ENCODE results near the gene PDE6D.

Gene PDE6D

DNA sequence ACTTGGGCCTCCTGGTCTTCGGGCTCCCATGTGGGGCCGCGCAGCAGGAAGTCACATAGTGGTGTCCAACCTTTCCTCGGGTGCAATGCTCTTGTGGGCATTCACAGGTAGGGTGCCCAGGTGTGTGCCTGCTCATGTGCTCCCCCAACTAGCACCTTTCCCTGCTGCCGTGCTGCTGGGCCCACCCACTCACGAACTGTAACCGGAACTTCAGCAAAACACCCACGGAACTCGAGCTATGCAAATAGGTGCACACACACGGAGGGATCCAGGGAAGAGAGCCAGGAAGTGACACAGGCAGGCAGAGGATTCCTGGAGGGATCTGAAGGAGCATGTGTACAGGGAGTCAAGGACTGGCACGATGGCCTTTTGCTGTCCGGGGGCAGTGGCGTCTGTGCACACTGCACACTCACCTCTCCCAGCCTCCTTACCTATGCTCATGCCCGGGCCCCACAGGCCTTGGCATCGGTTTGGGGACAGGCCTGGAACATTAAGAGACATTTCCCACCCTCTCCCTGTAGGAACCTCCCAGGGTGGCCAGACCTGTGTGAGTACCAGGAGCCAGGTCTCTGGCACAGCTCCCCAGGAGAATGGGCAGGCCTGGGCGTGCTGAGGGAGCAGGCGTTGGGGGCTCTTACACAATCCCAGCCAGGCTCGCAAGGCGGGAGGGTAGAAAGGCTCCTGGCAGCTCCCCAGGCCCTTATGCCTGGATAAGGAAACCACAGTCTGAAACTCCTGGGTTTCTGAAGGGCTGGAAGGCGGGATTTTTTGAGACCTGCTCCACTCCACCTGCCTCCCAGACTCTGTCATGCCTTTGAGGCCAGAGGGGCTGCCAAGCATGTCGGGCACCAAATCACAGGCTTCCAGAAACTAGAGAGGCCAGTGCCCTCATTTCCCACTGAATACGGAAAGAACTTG lies 79.4 kb downstream of the PDE6D start:
- in situ Hi-C loops (cut with HindIII; ENCODE audit: low pct_unique_long_range_greater_than_20kb, low sequenced_read_pairs), result no loop called here
- peak in 1 of 2 experiments; percentile 65 for DNase-seq (ENCODE audit: low read depth in 1 of 2, low spot score in 1 of 2)
- no peak for TF ChIP-seq JUND (IDR thresholded peaks at IDR 0.05; ENCODE audit: low read depth)

DNA sequence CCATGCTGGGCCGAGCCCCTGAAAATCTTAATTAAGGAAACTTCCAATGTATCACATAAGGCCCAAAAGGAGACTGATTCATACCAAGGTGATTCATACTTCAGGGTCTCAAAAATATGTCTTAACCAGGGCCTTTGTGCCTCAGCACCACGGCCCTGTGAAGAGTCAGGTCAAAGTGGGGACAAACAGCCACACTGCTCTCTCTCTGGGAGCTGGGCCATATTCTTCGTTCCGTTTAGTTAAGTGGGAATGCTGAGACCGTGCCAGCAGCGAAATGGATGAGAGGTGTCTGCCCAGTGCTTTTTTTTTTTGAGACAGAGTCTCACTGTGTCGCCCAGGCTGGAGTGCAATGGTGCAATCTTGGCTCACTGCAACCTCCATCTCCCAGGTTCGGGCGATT lies 82.1 kb downstream of the PDE6D start:
- in situ Hi-C loops (cut with HindIII; ENCODE audit: low pct_unique_long_range_greater_than_20kb, low sequenced_read_pairs), result no loop called here
- no peak for DNase-seq (ENCODE audit: low read depth in 1 of 2, low spot score in 1 of 2)
- TF ChIP-seq JUND (IDR thresholded peaks at IDR 0.05; ENCODE audit: low read depth), result no peak

DNA sequence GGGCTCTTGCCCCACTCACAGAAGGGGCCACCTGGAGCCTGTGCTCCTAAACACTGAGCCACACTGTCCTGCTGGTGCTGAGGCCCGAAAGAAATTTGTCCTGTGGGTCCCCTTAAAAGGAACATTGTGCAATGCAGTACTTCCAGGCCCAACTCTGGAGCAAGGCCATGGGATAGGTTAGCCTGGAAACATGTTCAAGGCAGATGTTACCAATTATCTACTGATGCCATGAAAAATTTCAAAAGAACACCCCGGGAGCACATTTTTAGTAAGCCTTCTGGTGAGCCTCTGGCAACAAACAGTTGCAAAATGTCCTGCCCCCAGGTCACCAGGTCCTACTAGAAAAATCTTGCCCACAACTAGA lies 85.1 kb downstream of the PDE6D start:
- in situ Hi-C loops (cut with HindIII; ENCODE audit: low pct_unique_long_range_greater_than_20kb, low sequenced_read_pairs), result no loop called here
- TF ChIP-seq JUND (IDR thresholded peaks at IDR 0.05; ENCODE audit: low read depth), result no peak
- DNase-seq (ENCODE audit: low read depth in 1 of 2, low spot score in 1 of 2), result no peak

DNA sequence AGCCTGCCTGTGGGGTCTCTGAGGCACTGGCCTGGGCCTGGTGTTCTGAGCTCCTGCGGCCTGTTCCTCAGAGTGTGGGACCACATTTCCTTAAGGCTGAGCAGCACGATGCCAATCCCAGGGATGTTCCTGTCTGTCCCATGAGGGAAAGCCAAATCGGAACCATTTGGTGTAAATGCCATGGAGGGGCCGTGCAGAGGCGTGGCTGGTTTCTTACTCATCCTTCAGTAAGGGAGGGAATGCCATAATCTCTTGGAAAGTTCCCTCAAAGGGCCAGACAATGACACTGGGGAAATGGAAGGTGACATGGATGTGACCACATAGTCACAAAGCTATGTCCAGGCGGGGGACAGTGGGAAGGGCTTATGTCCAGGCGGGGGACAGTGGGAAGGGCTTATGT lies 87.1 kb downstream of the PDE6D start:
- DNase-seq (ENCODE audit: low read depth in 1 of 2, low spot score in 1 of 2), result no peak
- in situ Hi-C loops (cut with HindIII; ENCODE audit: low pct_unique_long_range_greater_than_20kb, low sequenced_read_pairs), result no loop called here
- TF ChIP-seq JUND (IDR thresholded peaks at IDR 0.05; ENCODE audit: low read depth), result no peak

DNA sequence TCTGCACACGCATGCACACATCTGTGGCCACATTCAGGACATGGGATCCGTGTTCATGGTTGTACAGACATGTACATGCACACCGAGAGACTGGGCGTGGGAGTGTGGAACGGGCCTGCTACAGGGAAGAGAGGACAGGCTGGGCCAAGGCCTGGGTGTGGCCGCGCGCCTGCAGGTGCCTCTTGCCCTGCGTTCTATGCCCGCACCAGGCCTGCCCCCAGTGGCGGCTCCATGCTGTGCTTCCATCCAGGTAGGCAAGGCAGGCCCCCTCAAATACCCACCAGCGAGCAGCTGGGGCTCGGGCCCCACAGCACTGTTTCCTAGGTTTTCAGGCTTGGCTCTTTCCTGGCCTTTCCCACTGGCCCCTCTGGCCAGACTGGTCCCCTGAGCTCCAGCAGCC lies 88.2 kb downstream of the PDE6D start:
- DNase-seq (ENCODE audit: low read depth in 1 of 2, low spot score in 1 of 2), result no peak
- in situ Hi-C loops (cut with HindIII; ENCODE audit: low pct_unique_long_range_greater_than_20kb, low sequenced_read_pairs), result no loop called here
- TF ChIP-seq JUND (IDR thresholded peaks at IDR 0.05; ENCODE audit: low read depth), result no peak

DNA sequence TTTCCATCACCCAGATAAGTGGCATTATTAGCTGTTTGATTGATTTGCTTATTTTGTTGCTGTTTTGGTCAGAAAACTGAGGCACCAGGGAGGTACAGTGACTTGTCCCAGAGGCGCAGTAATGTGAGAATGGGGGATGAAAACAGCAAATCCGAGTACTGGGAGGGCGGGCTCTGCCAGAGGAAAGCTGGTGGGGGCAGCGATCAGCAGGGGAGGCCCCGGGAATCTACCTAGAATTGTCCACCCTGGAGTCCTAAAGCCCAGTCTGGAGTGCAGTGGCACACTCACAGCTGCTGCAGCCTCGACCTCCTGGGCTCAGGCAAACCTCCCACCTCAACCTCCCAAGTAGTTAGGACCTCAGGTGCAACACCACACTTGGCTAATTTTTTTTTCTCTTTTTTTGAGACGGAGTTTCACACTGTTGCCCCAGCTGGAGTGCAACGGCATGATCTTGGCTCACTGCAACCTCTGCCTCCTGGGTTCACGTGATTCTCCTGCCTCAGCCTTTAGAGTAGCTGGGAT lies 89.8 kb downstream of the PDE6D start:
- DNase-seq (ENCODE audit: low read depth in 1 of 2, low spot score in 1 of 2), result no peak
- in situ Hi-C loops (cut with HindIII; ENCODE audit: low pct_unique_long_range_greater_than_20kb, low sequenced_read_pairs), result no loop called here
- no peak for TF ChIP-seq JUND (IDR thresholded peaks at IDR 0.05; ENCODE audit: low read depth)

DNA sequence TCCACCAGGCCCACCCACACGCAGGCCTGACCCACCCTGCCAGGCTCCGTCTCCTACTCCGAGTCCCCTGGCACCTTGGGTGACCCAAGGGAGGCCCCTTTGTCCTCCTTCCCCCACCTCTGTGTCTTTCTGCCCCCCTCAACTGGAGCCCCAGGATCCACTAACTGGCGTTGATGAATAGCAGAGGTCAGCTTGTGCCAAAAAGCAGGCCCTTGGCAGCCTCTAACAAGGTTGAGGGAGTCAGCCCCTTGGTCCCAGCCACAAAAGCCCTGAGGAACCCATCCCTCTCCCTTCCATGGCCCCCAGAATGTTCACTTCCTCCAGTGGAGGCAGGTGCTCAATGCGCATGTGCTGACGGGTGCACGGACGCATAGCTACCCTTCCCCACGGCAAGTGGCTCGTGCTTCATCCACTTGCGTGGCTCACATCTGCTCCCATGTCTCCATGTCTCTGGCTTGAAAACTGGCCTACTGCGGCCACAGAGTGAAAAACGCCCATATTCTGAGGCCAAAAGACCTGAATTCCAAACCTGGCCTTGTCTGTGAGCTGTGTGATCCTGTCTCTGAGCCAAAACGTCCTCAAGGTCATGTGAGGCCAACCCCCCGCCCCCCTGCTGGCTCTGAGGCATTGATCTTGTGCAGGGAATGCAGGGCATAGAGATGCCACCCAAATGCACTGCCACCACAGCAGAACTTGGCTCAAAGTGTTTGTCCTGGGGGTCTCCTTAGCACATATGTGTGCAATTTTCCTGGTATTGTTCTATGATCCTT lies 91.8 kb downstream of the PDE6D start:
- no peak for DNase-seq (ENCODE audit: low read depth in 1 of 2, low spot score in 1 of 2)
- in situ Hi-C loops (cut with HindIII; ENCODE audit: low pct_unique_long_range_greater_than_20kb, low sequenced_read_pairs), result no loop called here
- no peak for TF ChIP-seq JUND (IDR thresholded peaks at IDR 0.05; ENCODE audit: low read depth)

DNA sequence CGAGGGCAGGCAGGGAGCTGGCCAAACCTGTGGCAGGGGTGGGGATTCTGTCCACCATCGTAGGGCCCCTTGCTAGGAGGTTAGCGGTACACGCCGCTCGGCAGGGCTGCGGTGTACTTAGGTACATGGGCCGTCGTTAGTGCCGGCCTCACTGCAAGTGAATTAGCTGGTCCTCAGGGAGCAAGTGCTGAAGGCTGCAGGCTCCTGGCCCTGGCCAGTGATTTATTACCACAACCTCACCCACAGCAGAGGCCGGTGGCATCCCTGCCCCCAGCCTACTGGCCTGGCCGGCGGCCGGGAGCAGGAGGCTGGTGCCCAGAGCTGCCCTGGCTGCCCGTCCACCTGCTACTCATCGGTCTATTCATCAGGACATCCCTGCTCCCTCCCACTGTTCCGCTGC lies 92.4 kb downstream of the PDE6D start:
- no peak for TF ChIP-seq JUND (IDR thresholded peaks at IDR 0.05; ENCODE audit: low read depth)
- DNase-seq (ENCODE audit: low read depth in 1 of 2, low spot score in 1 of 2), result no peak
- in situ Hi-C loops (cut with HindIII; ENCODE audit: low pct_unique_long_range_greater_than_20kb, low sequenced_read_pairs), result no loop called here

DNA sequence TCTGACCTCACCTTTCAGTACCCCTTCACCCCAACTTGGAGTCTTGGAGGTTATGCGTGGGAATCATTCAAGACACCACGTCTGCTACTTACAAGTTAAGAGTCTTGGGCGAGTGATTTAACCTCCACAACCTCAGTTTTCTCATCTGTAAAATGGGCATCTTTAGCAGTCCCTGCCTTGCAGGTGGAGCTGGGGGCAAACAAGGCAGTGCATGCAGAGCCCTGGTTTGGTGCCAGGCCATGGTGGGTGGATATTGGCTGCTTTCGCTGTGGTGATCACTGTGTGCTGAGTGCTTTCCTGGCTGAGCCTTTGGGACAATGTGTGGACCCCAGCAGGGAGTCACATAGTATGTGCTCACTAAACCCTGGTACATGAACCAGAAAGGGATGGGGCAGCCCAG lies 93.1 kb downstream of the PDE6D start:
- DNase-seq (ENCODE audit: low read depth in 1 of 2, low spot score in 1 of 2), result no peak
- in situ Hi-C loops (cut with HindIII; ENCODE audit: low pct_unique_long_range_greater_than_20kb, low sequenced_read_pairs), result no loop called here
- no peak for TF ChIP-seq JUND (IDR thresholded peaks at IDR 0.05; ENCODE audit: low read depth)

DNA sequence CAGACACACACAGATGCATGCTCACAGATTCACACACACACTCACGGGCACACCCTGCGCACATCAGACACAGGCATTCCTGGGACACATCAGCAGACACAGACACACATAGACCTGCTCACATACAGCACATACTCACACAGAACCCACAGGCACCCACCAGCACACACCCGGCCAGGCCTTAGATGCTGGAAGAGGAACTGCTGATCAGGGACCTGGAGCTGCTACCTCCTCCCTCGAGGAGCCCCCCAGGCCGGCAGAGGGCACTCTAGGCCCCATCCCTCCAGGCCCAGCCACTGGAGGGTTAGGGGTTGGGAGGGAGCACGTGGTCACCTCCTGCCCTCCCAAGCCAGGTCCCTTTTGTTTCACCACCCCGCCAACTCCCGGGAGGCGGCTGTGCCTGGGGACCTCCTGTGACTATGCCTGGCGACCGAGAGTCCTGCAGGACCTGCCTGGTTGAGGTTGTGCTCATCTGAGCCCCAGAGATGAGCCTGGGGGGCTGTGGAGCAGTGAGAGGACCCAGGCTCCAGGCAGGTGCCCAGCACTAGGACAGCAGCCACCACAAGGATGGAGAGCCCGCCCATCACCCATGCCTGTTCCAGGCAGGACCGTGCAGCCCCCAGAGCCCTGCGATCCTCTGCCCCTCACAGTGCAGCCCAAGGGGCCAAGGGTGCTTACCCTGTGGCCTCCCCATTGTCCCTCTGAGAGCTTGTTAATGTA lies 93.8 kb downstream of the PDE6D start:
- in situ Hi-C loops (cut with HindIII; ENCODE audit: low pct_unique_long_range_greater_than_20kb, low sequenced_read_pairs), result no loop called here
- no peak for TF ChIP-seq JUND (IDR thresholded peaks at IDR 0.05; ENCODE audit: low read depth)
- DNase-seq (ENCODE audit: low read depth in 1 of 2, low spot score in 1 of 2), result peak in 1 of 2 experiments; percentile 54

DNA sequence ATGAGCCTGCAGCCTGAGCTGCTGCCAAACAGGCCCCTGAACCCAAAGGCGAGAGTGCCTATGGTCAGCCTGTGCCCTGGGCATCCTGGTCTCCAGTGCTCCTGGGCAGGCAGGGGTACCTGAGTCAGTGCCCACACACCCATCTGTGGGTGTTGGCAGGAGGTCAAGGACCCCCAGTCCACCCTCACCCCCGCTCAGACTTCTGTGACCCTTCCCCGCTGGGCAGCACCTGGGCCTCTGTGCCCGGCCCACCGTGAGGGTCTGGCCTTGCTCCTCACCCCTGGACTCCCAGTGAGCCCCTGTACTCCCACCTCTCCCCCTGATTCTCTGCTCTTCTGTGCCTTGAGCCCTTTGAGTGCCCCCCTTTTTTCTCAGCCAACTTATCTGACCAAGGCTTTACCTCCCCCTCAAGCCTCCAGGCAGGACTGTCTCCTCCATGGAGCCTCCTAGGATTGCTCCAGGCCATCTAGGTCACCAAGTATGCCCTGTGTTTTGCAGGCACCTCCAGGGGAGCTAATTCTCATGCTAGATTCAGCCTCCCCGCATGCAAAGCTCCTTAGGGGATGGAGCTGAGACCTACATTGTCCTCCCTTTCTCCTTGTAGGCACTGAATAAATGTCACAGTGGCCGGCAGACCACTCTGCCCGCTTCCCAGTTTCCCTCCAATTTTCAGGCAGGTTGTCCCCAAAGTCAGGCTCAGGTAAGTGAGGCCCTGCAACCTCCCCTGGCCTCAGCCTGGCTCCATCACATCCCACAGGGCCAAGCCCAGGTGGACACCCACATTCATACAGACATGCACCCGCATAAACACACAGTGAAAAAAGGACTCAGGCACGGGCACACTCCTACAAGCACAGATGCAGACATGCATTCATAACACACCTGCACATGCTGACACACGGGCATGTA lies 94.6 kb downstream of the PDE6D start:
- in situ Hi-C loops (cut with HindIII; ENCODE audit: low pct_unique_long_range_greater_than_20kb, low sequenced_read_pairs), result no loop called here
- DNase-seq (ENCODE audit: low read depth in 1 of 2, low spot score in 1 of 2), result no peak
- no peak for TF ChIP-seq JUND (IDR thresholded peaks at IDR 0.05; ENCODE audit: low read depth)

Data from T47D (cell line).